ENCODE results near the gene ZBTB26. TPM values are rescaled to one million over a fixed set of nuclear protein-coding genes. Genes with fewer than 3 reads are reported as not detected.
A peak's percentile ranks its signal among the peaks of the same experiment; 100 is the strongest.

Gene ZBTB26
- total and polyA plus RNA-seq, 8 donors, result 1.5 to 14.7 (median 6.1) TPM

DNA sequence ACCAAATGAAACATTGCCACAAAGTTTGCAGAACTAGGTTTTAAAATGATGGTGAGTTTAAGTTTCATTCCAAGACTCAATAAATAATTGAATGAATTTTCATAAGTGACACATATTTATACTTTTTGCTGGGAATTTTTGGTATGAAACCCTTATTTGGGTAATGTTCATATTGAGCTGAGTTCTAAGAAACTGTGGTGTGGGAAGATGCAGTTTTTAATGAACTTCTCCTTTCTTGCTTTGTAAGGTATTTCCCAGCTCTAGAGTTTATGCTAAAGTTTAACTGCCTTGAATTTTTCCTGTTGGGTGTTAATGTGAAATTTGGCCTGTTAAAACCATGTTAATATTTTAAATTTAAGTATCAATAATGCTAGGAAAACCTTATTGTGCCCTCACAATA, 24.6 kb upstream of the ZBTB26 start:
- Histone ChIP-seq H3K27me3 (no peaks in the 10 kb centered on the region), H3K4me3 (no peak overlapping the region), H3K27ac (no peak overlapping the region), H3K4me1 (peaks cover 16 to 65% (median 28%) of the 10 kb centered on the region in 4 donors), H3K36me3 (peaks cover 0 to 24% (median 16%) of the 10 kb centered on the region in 4 donors), H3K9me3 (no peaks in the 10 kb centered on the region)
- intact Hi-C loops (cut with DNase I; ENCODE audit: low total_unique reads), result no loop called here
- no peak for DNase-seq
- TF ChIP-seq POLR2A (IDR thresholded peaks at IDR 0.05), result no peak
- TF ChIP-seq, protein P1, sequence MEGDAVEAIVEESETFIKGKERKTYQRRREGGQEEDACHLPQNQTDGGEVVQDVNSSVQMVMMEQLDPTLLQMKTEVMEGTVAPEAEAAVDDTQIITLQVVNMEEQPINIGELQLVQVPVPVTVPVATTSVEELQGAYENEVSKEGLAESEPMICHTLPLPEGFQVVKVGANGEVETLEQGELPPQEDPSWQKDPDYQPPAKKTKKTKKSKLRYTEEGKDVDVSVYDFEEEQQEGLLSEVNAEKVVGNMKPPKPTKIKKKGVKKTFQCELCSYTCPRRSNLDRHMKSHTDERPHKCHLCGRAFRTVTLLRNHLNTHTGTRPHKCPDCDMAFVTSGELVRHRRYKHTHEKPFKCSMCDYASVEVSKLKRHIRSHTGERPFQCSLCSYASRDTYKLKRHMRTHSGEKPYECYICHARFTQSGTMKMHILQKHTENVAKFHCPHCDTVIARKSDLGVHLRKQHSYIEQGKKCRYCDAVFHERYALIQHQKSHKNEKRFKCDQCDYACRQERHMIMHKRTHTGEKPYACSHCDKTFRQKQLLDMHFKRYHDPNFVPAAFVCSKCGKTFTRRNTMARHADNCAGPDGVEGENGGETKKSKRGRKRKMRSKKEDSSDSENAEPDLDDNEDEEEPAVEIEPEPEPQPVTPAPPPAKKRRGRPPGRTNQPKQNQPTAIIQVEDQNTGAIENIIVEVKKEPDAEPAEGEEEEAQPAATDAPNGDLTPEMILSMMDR (IDR thresholded peaks at IDR 0.05), result no peak
- TF ChIP-seq POLR2AphosphoS5 (IDR thresholded peaks at IDR 0.05), result no peak
- TF ChIP-seq EP300 (IDR thresholded peaks at IDR 0.05), result no peak

DNA sequence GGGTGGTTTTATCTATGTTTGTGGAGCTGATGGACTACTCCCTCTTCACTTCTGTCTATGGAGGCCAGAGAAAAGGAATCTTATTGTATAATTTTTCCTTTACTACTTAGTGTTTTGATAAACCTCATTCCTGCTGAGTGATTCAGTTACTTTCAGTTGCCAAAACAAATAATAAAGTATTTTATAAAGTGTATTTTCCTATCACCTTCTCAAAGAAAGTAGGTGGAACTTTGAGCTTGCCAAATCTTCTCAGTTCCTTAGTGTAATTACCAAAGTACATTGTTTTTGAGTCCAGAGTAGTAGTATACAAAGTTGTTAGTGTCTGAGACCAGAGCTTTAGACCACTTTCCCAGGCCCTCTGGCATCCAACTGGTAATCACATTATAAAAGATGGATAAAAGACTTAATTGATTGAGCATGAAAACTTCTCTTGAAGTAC, 23.0 kb upstream of the ZBTB26 start:
- Histone ChIP-seq H3K4me1 (peaks cover 16 to 81% (median 37%) of the 10 kb centered on the region in 4 donors), H3K27ac (peak overlapping the region in 4 of 5 donors; percentile 2 to 67 (median 38)), H3K9me3 (no peaks in the 10 kb centered on the region), H3K27me3 (no peaks in the 10 kb centered on the region), H3K36me3 (peaks cover 0 to 11% (median 2%) of the 10 kb centered on the region in 4 donors), H3K4me3 (no peak overlapping the region)
- intact Hi-C loops (cut with DNase I; ENCODE audit: low total_unique reads), result no loop called here
- TF ChIP-seq POLR2A (IDR thresholded peaks at IDR 0.05), result no peak
- TF ChIP-seq EP300 (IDR thresholded peaks at IDR 0.05), result no peak
- no peak for TF ChIP-seq POLR2AphosphoS5 (IDR thresholded peaks at IDR 0.05)
- TF ChIP-seq, protein P1 (IDR thresholded peaks at IDR 0.05), result no peak
- DNase-seq, result peak in 1 of 2 donors; percentile 25

DNA sequence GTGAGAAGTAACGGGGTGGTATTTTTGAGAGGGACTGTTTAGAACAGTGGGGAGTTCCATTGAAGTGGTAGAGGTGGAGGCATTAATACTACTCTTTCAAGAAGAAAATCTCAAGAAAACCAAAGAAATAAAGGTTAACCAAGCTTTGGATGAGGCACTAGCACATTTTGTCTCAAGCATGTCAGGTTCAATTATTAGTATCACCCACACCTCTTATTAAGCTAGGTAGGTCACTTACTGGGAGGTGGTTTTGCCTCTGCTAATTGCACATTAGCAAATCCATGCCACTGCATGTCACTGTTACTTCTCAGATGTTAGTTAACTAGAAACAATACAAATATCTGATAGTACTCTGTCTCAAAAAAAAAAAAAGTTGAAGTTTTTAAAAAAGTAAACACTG, 19.7 kb upstream of the ZBTB26 start:
- 88 to 96% (median 93%) methylated on average over 1 of the region's 1 CpG for WGBS, 5 donors
- no peak overlapping the region for H3K4me3 ChIP-seq
- H3K4me1 ChIP-seq, result peaks cover 19 to 97% (median 56%) of the 10 kb centered on the region in 4 donors
- DNase-seq, result no peak
- no peaks in the 10 kb centered on the region for H3K36me3 ChIP-seq
- intact Hi-C loops (cut with DNase I; ENCODE audit: low total_unique reads), result no loop called here
- no peaks in the 10 kb centered on the region for H3K9me3 ChIP-seq
- TF ChIP-seq POLR2AphosphoS5 (IDR thresholded peaks at IDR 0.05) (no peak), POLR2A (IDR thresholded peaks at IDR 0.05) (no peak), EP300 (IDR thresholded peaks at IDR 0.05) (no peak)
- TF ChIP-seq, protein P1 (IDR thresholded peaks at IDR 0.05), result no peak
- no peak overlapping the region for H3K27ac ChIP-seq
- no peaks in the 10 kb centered on the region for H3K27me3 ChIP-seq

DNA sequence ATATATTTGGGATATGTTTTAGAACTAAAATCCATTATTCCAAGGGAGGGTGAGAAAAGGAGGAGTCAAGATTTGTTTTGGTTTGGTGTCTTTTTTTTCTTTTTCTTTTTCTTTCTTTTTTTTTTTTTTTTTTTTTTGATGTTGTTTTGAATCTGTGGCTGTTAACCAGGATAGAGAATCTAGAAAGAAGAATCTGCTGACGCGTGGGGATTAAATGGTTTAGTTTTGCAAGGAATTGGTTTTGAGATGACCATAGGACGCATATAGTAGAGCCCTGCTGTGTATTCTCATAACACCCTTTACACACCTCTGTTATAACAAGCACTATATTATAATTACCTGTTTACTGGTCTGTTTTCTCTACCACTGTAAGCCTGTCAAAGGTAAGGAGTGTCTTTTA, 19.0 kb upstream of the ZBTB26 start:
- Histone ChIP-seq H3K27ac (no peak overlapping the region), H3K4me1 (peaks cover 27 to 97% (median 60%) of the 10 kb centered on the region in 4 donors)
- intact Hi-C loops (cut with DNase I; ENCODE audit: low total_unique reads), result no loop called here

More for the DNA sequence above, 19.0 kb upstream of the ZBTB26 start:
- no peak for TF ChIP-seq EP300 (IDR thresholded peaks at IDR 0.05)
- TF ChIP-seq, protein P1 (IDR thresholded peaks at IDR 0.05), result no peak
- H3K9me3 ChIP-seq, result no peaks in the 10 kb centered on the region
- no peak for DNase-seq
- WGBS, 5 donors, result 77 to 86% (median 85%) methylated on average over 3 of the region's 3 CpGs
- H3K36me3 ChIP-seq, result no peaks in the 10 kb centered on the region
- no peak overlapping the region for H3K4me3 ChIP-seq
- H3K27me3 ChIP-seq, result no peaks in the 10 kb centered on the region
